NCI-H1436 treated with DMSO at 0.1 percent for 48 hours (cell line): ENCODE measurements around the gene P2RX7.
"Not testable (repeated sequence)": the region's sequence is repeated elsewhere in the genome, so short reads cannot be mapped to it uniquely, and the experiment has no call there.

Experiments used
- DNase-seq: peaks from one replicate; lab custom pipeline; 2025; lab: John Stamatoyannopoulos, UW

Gene P2RX7

DNA sequence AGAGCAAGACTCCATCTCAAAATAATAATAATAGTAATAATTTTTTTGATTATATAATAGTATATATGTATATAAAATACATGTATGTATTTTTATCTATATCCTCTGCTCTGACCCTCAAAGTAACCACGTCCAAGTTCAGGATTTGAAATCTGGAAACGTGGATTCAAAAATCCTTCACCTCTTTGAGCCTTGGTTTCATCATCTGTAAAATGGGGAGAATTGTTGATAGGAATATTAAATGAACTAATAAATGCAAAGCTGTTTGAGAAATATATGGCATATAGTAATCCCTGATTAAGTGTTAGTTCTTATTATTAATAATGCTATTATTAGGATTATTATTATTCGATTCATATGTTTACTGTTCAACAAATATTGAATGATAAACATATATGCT lies 2.6 kb downstream of the P2RX7 start:
- no peak for DNase-seq

DNA sequence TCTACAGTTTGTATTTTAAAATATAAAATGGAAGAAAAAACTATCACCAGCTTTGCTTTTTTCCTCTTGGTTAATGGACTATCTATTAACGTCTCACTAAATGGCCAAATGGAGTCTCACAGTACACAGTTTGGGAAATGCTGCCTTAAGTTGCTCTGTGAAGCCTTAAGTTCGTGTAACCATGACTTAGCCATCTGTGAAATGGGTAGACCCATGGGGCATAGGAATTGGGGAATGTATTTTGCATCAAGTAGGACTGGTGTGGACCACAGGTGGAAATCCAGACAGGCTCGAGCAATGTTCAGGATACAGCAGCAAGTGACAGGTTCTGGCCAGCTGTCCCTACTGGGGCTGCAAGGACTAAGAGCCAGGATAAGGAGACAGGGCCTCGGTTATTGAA lies 4.8 kb downstream of the P2RX7 start:
- DNase-seq, result no peak

DNA sequence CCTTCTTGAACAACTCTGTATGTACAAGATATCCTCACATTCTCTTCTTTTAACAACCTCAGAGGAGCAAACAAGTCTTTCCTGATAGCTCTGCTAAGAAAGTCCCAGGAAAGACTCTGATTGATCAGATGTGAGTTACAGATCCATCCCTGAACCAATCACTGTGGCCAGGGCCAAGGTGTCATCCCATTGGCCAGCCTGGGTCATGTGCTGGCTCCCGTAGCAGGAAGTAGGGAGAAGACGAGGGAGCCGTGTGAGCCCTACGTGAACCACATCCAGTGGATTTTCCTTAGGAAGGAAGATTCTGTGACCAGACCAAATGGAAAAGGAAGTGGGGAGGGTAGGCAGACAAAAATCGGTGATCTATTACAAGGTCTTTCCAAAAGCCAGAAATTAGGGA lies 5.6 kb downstream of the P2RX7 start:
- DNase-seq, result no peak

DNA sequence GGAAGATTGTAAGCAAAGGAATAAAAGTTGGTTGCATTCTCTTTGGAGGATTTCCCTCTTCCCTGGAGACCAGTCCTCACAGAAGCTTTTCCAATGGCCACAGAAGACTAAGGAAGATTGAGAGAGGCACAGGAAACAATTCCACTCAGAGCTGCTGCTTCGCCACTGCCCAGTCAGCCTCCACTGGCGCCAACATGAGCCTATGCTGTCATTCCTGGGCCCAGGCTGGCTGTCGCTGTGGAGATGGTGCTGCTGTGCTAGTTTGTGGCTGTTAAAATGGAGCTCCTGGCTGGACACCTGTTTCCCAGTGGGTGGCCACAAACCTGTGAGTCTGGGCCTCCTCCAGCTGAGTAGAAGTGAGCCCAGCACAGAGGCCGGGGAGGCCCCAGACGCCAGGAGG lies 6.6 kb downstream of the P2RX7 start:
- no peak for DNase-seq

DNA sequence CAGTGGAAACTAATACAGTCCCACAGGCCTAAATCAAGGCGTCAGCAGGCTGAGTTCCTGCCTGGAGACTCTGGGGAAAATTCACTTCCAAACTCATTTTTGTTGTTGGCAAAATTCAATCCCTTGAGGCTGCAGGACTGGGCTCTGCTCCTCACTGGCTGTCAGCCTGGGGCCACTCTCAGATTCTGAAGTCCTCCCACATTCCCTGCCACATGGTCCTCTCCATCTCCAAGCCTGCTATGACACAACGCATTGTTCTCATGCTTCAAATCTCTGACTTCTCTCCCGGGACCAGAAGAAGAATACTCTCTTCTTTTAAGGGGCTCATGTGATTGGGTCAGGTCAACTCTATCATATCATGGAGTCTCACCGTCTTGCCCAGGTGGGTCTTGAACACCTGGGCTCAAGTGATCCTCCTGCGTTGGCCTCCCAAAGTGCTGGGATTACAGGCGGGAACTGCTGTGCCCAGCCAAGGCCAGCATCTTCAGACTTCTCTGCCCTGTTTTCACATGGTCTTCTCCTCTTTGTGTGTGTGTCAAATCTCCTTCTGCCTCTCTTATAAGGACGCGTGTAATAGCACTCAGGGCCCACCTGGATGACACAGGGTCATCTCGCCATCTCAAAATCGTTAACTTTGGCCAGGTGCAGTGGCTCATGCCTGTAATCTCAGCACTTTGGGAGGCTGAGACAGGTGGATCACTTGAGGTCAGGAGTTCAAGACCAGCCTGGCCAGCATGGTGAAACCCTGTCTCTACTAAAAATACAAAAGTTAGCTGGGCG lies 9.7 kb downstream of the P2RX7 start:
- no peak for DNase-seq

DNA sequence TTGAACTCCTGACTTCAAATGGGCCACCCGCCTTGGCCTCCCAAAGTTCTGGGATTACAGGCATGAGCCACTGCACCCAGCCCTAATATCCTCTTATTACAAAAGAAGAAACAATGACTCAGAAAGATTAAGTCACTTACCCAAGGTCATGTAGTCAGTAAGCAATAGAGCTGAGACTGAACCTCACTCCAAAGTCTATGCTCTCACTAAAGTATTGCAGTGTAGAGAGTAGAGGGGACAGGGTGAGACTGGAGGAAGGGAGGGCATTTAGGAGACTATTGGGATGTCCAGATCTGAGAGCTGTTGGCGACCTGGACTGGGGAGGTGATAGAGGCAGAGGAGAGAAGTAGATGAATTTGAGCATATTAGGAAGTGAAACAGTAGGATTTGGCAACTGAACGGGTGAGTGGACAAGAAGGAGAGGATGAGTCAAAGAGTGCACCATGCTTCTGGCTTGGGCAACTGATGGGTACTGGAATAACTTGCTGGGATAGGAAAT lies 11.8 kb downstream of the P2RX7 start:
- no peak for DNase-seq

DNA sequence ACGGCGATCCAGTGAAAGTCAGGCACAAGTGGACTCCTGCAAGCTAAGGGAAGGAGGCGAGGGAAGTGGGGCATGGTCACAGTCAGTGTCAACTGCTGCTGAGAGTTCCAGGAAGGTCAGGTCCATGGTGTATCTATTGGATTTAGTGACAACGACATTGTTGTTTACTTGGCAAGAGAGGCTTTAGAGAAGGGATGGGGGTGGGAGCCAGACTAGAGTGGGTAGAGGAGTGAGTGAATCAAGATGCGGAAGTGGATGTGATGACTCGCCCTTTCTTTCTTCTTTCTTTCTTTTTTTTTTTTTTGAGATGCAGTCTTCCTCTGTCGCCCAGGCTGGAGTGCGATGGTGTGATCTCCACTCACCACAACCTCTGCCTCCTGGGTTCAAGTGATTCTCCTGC lies 12.5 kb downstream of the P2RX7 start:
- DNase-seq, result no peak

DNA sequence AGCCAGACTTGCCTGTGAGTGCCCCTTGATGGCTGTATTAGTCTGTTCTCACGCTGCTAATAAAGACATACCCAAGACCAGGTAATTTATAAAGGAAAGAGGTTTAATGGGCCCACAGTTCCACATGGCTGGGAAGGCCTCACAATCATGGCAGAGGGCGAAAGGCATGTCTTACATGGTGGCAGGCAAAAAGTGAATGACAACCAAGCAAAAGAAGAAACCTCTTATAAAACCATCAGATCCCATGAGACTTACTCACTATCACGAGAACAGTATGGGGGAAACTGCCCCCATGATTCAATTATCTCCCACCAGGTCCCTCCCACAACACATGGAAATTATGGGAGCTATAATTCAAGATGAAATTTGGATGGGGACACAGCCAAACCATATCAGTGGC lies 16.6 kb downstream of the P2RX7 start:
- not testable (repeated sequence) for DNase-seq

DNA sequence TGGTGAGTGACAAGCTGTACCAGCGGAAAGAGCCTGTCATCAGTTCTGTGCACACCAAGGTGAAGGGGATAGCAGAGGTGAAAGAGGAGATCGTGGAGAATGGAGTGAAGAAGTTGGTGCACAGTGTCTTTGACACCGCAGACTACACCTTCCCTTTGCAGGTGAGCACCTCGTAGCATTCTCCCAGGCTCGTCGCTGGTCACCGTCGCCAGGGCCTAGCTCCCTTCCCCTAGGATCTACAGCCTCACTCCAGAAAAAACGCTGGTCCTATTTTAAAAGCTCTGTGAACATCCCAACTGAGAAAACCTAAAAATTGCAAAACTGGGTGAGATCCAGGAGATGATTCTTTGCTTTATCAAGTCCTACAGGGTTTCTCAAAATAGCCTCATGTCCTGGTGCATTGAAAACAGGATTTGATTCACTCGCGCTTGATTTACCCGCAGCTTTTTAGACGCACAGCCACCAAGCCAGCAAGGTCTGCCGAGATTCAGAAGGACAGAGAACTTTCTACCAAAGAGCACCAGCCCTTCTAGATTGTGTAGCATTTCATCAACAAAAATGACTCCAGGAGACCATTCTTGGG lies 22.2 kb downstream of the P2RX7 start:
- DNase-seq, result no peak

DNA sequence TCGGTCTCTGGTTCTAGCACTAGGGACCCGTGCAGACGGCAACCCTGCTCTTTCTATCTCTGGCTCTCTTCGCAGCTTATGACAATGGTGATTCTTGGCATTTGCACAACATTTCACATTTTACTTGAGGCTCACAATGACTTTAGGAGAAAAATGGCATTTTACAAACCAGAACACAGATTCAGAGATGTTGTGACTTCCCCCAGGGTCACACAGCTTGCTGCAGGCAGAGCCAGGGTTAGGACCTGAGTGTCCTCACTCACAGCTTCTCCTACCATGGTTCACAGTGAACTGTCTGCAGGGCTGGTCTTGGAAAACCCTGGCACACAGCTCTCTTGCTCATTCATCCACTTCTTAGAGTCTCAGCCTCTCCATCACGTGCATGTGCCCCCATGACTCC lies 23.7 kb downstream of the P2RX7 start:
- DNase-seq, result no peak

DNA sequence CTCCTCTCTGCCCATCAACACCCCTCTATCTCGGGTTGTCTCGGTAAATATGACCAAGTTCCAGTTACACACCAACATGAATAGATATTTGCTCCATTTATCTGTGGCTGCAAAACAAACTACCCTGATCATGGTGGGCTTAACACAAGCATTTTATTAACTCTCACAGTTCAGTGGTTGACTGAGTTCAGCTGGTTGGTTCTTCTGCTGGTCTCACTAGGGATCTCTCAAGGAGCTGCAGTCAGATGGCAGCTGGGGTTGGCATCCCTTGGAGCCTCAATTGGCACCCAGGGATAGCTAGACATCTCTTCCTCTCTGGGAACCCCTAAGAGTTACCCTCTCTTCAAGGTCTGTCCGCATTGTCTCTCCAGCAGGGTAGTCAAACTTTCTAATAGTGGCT lies 25.4 kb downstream of the P2RX7 start:
- no peak for DNase-seq

DNA sequence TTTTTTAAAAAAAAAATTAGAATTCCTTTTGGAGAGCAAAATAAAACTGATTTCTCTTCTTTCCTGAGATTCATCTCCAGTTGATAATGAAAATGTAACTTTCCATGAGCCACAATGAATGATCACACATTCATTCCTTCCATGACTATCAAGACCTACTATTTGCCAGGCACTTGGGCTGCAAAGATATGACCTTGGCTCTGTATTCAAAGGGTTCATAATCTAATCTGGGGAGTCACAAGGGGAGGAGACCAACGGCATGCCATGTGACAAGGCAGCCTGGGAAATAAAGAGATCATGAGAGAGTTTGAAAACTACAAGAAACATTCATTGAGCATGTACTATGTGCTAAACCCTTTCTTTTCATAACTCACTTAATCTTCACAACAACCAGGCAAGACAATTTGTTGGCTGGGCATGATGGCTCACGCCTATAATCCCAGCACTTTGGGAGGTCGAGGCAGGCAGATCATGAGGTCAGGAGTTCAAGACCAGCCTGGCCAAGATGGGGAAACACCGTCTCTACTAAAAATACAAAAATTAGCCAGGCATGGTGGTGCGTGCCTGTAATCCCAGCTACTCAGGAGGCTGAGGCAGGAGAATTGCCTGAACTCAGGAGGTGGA lies 26.2 kb downstream of the P2RX7 start:
- DNase-seq, result not testable (repeated sequence)

DNA sequence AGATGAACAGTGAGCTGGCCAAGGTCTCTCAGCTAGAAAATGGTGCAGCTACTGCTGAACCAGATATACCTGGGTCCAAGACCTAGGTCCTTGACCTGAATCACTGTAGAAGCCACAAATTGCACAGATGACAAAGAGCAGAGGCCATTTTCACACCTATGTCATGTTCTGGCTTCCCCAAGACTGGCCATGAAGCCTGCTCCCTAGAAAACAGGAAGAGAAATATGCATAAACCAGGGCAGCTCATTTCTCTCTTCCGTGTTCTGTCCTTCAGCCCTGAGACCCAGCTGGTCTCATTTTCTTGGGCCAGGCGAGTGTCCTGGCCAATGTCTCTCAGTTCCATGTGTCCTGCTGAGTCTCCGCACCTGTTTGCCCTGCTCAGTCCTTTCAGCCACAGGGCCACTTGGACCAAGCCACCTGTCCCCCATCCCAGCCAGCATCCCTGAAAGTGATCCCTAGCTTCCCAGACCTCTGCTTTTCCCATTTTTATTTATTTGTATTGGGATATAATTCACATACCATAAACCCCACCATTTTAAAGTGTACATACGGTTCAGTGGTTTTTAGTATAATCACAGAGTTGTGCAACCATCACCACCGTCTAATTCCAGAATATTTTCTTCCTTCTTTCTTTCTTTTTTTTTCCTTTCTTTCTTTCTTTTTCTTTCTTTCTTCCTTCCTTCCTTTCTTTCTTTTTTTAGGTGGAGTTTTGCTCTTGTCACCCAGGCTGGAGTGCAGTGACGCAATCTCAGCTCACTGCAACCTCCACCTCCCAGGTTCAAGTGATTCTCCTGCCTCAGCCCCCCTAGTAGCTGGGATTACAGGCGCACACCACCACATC lies 27.0 kb downstream of the P2RX7 start:
- DNase-seq, result no peak

DNA sequence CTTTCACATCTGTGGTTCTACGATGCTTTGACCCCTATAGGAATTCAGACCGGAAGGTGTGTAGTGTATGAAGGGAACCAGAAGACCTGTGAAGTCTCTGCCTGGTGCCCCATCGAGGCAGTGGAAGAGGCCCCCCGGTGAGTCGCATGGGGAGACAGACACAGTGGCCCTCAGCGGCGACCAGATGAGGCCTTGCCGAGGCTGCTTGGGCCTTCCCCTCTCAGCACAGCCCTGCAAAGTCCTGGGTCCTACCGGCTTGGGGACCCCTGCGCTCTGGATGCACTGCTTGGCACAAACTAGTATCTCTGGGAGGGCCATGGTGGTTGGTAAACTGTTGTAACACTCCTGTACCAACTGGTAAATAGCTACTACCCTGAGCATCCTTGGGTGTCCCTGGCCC lies 29.7 kb downstream of the P2RX7 start:
- DNase-seq, result no peak

DNA sequence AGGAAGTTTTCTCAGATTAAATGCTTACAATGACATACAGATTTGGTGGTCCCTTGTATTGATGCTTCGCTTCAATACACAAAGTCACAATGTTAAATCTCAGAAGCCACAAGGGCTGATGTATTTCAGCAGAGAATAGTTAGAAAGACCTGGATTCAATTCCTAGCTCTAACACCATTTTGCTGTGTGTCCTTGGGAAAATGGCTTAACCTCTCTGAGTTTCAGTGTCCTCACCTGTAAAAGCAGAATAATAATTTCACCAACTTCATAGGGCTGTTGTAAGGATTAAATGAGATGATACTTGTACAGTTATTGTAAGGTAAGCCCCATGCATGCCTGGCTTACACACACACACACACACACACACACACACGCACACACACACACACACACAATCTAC lies 30.3 kb downstream of the P2RX7 start:
- DNase-seq, result no peak

DNA sequence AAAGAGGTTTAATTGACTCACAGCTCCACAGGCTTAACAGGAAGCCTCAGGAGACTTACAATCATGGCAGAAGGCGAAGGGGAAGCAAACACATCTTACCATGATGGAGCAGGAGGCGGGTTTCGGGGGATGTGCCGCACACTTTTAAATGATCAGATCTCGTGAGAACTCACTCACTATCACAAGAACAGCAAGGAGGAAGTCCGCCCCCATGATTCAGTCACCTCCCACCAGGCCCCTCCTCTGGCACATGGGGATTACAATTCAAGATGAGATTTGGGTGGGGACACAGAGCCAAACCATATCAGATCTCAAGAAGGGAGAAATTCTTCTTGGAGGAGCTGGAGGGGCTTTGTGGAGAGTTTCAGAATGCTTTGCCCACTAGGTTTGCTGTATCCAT lies 32.2 kb downstream of the P2RX7 start:
- not testable (repeated sequence) for DNase-seq

DNA sequence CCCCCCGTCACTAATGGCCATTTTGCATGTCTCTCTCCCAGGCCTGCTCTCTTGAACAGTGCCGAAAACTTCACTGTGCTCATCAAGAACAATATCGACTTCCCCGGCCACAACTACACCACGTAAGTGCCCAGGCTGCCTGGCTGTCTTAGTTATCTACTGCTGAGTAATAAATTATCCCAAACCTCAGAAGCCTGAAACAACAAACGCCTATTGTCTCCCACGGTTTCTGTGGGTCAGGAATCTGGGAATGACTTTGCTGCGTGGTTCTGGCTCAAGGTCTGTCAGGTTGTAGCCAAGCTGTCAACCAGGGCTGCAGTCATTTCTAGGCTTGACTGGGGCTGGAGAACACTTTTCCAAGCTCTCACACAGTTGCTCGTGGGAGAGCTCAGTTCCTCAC lies 32.6 kb downstream of the P2RX7 start:
- no peak for DNase-seq

DNA sequence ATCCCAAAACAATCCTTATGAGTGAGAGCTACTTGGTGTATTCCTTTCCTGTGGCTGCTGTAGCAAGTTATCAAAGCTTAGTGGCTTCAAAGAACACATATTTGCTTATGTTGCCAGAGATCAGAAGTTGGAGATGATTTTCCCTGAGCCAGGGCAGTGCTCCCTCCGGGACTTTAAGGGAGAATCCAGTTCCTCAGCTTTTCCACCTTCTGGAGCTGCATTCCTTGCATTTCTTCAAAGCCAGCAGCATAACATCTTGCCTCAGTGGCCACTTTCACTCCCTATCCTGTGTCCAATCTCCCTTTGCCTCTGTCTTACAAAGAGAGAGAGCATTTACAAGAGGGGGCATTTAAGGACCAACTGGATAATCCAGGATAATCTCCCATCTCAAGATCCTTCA lies 33.7 kb downstream of the P2RX7 start:
- no peak for DNase-seq

DNA sequence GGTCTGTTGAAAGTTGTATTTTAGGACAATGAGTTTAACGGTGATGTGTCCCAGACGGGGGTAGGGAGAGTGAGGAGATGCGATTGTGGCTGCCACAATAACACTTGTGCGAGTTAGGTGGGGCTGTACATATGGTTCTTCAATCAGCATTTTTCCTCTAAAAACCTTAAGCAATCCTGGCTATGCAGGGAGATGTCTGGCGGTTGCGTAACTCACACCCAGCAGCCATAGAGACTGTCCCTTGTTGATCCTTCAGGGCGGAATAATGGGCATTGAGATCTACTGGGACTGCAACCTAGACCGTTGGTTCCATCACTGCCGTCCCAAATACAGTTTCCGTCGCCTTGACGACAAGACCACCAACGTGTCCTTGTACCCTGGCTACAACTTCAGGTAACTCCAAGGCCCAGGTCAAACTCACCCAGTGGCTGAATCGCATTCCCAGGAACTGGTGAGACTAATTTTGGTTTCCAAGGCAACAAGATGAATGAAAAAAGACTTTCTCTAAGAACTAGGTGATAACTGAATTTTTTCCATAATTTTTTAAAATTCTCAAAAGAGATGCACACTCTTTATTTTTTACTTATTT lies 34.6 kb downstream of the P2RX7 start:
- no peak for DNase-seq

DNA sequence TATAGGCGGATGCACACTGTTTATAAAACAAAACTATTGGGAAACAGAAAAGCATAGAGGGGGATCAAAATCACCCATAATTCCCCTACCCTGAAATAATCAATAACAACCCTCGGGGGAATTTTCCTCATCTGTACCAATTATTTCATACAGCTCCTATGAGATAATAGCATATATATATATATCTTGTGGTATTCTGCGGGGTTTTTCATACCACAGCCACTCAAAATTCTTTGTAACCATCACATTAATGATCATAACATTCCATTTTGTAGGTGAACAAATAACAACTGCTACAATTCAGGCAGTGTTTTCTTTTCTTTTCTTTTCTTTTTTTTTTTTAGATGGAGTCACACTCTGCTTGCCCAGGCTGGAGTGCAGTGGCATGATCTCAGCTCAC lies 35.3 kb downstream of the P2RX7 start:
- DNase-seq, result no peak

DNA sequence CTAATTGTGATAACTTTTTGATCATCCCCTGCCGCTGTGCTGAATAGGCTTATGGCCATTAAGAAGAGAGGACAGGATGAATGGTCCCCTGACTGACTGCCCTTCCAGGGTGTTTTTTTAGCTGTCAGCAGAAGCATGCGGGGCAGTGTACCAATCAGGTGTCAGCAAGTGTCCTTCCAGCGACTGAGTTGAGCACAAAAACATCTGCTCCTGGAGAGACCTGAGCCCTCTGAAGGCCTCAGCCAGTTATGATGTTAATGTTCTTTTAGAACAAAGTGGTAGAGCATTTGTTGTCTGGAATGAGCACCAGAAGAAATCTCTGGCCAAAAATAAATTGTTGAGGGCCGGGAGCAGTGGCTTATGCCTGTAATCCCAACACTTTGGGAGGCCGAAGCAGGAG lies 37.5 kb downstream of the P2RX7 start:
- no peak for DNase-seq

DNA sequence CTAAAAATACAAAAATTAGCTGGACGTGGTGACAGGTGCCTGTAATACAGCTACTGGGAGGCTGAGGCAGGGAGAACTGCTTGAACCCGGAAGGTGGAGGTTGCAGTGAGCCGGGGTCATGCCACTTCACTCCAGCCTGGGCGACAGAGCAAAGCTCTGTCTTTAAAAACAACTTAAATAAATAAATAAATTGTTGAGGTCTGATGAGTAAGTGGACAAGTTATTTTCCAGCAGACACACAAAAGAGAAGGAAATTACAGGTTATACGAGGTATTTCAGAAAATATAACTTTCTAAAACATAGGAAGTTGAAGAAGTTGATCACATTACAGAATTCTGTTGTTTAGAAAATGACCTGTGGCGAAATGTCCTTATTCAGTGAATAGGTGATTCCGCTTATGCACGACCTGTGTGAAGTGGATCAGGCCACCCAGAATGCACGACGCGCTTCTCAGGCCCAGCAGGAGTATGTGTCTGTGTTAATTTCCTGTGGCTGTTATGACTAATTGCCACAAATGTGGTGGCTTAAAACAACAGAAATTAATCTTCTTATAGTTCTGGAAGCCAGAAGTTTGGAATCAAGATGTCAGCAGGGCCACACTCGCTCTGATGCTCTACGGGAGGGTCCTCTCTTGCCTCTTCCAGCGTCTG lies 38.1 kb downstream of the P2RX7 start:
- DNase-seq, result no peak
